ENCODE data around the gene ADGRD1.

Gene ADGRD1

DNA sequence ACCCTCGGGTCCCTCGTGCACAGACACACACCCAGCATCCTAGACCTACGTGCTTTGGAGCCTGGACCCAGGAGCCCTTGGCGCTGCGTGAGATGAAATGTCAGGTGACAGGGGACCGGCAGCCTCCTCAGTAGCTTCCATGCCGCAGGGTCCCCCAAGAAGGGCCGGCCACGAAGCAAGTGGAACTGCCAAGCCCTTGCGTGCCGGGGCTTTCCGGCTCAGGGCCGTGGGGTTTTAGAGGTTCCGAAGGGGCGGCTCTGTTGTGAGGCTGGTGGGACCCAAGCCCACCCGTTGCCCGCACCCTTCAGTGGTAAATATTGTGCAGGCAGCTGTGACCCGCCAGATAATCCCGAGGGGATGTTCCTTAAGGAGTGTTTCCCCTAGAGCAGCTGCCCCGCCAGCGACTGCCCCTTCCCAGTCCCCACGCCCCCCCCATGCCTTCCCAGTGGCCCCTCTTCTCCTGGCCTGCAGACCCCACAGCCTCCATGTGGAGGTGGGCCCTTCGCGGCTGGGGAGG lies 133.7 kb downstream of the ADGRD1 start:
- TF ChIP-seq, protein P1, sequence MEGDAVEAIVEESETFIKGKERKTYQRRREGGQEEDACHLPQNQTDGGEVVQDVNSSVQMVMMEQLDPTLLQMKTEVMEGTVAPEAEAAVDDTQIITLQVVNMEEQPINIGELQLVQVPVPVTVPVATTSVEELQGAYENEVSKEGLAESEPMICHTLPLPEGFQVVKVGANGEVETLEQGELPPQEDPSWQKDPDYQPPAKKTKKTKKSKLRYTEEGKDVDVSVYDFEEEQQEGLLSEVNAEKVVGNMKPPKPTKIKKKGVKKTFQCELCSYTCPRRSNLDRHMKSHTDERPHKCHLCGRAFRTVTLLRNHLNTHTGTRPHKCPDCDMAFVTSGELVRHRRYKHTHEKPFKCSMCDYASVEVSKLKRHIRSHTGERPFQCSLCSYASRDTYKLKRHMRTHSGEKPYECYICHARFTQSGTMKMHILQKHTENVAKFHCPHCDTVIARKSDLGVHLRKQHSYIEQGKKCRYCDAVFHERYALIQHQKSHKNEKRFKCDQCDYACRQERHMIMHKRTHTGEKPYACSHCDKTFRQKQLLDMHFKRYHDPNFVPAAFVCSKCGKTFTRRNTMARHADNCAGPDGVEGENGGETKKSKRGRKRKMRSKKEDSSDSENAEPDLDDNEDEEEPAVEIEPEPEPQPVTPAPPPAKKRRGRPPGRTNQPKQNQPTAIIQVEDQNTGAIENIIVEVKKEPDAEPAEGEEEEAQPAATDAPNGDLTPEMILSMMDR (IDR thresholded peaks at IDR 0.05; ENCODE audit: extremely low read depth, insufficient read depth, missing control alignments): no peak
- no peak for DNase-seq (ENCODE audit: low spot score)
- in situ Hi-C loops (cut with MboI; ENCODE audit: low pct_unique_long_range_greater_than_20kb, low sequenced_read_pairs, unreplicated experiment): no loop called here

DNA sequence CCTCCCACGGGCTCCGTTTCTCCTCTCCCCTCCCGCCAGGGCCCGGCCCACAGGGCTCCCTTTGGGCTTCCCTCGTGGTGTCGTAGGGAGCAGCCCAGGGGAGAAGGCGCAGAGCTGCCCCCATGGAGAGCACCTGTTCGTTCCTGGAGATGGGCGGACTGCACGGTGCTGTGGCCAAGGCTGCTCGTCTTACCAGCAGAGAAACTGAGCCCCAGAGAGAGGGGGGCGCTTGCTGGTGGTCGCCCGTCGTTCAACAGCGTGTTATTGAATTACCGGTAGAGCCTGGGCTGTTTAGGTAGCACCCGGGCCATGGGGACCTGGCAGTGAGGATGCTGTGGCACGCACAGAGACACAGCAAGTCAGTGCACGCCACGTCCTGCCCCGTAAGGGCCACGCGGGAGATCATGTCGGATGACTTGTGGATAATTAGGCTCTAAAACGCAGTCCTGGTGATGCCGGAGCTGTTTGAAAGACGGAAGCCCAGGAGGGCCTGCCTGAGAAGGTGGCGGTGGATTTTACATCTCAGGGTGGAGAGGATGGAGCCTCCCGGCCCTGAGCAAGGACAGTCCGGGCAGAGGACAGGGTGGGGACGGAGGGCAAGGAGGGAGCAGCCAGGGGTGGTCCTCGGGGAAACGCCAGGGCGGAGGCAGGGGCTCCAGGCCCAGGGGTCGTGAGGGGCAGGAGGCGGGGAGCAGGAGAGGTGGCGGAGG lies 134.4 kb downstream of the ADGRD1 start:
- in situ Hi-C loops (cut with MboI; ENCODE audit: low pct_unique_long_range_greater_than_20kb, low sequenced_read_pairs, unreplicated experiment): no loop called here
- DNase-seq (ENCODE audit: low spot score): no peak
- TF ChIP-seq, protein P1 (IDR thresholded peaks at IDR 0.05; ENCODE audit: extremely low read depth, insufficient read depth, missing control alignments): no peak

DNA sequence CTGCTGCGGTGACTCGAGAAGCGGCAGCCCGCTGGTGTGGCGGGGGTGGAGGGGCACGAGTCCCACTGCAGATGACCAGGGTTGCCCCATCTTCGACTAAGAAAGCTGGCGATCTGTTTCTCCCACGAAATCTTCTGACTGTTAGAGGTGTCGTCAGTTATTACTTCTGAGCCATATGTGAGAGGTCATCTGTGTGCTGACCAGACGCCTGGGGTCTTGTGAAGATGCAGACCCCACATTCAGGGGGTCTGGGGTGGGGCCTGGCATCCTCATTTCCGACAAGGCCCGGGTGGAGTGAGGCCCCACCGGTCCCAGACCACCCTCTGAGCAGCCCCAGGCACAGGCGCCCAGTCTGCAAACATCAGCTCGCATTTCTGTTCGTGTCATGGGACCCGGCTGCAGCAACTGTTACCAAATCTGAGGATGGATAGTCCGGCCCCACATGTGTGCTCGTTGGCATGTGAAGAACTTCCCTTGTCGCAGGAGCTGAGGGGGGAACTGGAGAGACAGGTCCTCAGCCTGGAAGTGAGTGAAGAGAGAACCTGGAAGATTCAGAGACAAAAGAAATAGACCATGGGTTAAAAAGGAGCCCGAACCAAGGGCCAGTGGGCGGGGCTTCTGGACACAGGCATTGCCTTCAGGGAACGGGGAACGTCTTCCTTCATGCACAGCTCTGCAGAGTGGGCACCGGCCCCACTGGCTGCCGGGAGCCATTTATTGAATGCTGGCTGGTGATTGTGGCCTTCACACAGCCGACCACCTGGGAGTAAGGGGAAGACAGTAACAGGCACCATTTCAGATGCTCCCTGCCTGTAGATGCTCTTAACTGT lies 135.2 kb downstream of the ADGRD1 start:
- TF ChIP-seq, protein P1 (IDR thresholded peaks at IDR 0.05; ENCODE audit: extremely low read depth, insufficient read depth, missing control alignments): no peak
- no peak for DNase-seq (ENCODE audit: low spot score)
- in situ Hi-C loops (cut with MboI; ENCODE audit: low pct_unique_long_range_greater_than_20kb, low sequenced_read_pairs, unreplicated experiment): no loop called here

DNA sequence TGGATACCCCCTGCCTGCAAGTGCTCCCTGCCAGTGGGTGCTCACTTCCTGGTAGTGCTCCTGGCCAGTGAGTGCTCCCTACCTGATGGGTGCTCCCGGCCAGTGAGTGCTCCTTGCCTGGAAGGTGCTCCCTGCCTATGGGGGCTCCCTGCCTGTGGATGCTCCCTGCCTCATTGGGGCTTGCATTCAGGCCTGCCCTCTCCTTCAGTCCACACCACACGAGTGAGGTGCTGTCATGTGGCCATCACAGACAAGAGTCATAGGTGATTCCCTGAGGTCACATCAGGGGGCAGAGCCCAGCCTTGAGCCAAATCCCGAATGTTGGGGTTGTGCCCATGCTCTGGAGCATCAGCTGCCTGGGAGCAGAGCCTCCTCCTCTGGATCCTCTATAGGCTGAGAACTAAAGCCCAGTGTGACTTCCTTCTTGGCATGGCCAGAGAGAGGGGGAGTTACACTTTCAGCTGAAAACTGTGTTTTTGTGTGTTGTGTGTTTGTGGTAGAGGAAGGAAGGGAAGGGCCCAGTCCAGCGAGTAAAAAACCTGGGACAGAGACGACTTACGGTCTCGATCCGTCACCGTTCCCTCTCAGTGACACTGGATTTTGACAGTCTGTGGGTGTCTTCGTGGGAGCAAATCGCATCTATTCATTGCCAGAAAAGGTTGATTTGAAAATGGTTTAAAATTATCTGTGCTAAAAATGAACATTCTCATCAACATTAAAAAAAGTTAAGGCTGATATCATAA lies 136.0 kb downstream of the ADGRD1 start:
- TF ChIP-seq, protein P1 (IDR thresholded peaks at IDR 0.05; ENCODE audit: extremely low read depth, insufficient read depth, missing control alignments): no peak
- no peak for DNase-seq (ENCODE audit: low spot score)
- in situ Hi-C loops (cut with MboI; ENCODE audit: low pct_unique_long_range_greater_than_20kb, low sequenced_read_pairs, unreplicated experiment): no loop called here

DNA sequence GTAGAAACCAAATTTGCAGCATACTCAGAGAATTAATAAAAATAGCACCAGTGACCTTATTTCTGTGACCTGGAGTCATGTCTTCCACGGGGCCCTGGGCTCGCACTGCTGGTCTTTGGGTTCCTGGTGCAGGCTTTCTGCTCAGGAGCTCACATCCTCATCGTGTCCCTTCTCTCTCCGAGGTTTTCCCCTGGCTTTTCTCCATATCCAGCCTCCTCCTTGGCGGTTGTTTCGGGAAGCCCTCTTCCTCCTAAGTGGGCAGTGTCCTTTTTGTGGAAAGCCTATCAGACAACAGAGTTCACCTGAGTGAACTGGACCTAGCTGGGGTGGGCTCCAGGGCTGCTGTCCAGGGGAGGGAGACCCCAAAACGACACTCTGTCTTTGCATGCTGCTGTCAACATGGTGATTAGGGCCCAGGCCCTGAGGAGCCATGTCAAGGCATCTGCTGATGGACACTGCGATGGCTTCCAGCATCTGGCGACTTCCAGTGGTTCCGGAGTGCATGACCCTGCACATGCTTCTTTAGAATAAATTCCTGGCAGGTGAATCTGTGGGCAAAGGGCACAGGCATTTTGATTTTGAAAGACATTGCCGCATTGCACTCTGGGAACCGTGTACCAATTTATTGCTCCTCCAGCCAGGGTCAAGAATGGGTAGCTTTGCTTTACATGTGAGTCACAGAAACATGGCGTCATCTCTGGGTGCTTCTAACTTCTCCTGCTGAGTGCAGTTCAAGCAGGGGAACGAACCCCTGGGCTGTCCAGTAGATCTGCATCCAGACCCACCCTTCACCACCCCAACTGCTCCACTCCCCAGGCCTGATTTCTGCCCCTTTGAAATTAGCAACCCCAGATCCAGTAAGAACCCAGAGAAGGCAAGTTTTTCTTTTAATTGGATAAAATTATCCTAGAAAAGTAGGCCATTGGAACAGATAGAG lies 136.8 kb downstream of the ADGRD1 start:
- TF ChIP-seq, protein P1 (IDR thresholded peaks at IDR 0.05; ENCODE audit: extremely low read depth, insufficient read depth, missing control alignments): no peak
- in situ Hi-C loops (cut with MboI; ENCODE audit: low pct_unique_long_range_greater_than_20kb, low sequenced_read_pairs, unreplicated experiment): no loop called here
- no peak for DNase-seq (ENCODE audit: low spot score)

Measured in GM13977 (cell line).